PC-9 (cell line): ENCODE measurements around the gene EPB41.

Experiments
- CTCF ChIP-seq: fragments of 200-600 bp; sonication (generic); conservative IDR thresholded peaks from 2 replicates; pipeline ENCODE4 v1.6.1; 2017; ENCODE audit warnings: mixed run types, antibody characterized with exemption, mild to moderate bottlenecking, moderate library complexity
- EZH2 ChIP-seq: fragments of 200-600 bp; sonication (generic); IDR thresholded peaks from 2 replicates; pipeline ENCODE4 v1.8.0; 2017; ENCODE audit warnings: antibody characterized with exemption, low read depth

- TF ChIP-seq EZH2 (no peak), CTCF (no peak)
Measured at GRCh38 chr1:28891256-28891655, 23.1 kb upstream of the EPB41 start.
